ENCODE measurements around the gene TSHZ1. TPM values are rescaled to one million over a fixed set of nuclear protein-coding genes. Genes with fewer than 3 reads are reported as not detected.

TSHZ1 gene
- total RNA-seq, 1 experiment from 2014 or later = 5.6 TPM

GRCh38 chr18:75189696-75190095 lies 20.9 kb upstream of the TSHZ1 start:
- Histone ChIP-seq H3K27me3 (ENCODE audit: low read length) (no peaks in the 10 kb centered on the region), H3K4me3 (ENCODE audit: low read length) (no peak overlapping the region), H3K27ac (ENCODE audit: low read length) (no peak overlapping the region), H2AFZ (ENCODE audit: low read length) (no peak overlapping the region), H3K4me1 (ENCODE audit: insufficient read depth, low read length) (no peaks in the 10 kb centered on the region), H3K36me3 (ENCODE audit: low read depth, low read length) (no peaks in the 10 kb centered on the region), H3K4me2 (ENCODE audit: low read length) (no peak overlapping the region), H3F3A (ENCODE audit: low read length, unreplicated experiment) (no peaks in the 10 kb centered on the region), H3K9me3 (ENCODE audit: low read length) (no peaks in the 10 kb centered on the region), H3K9ac (ENCODE audit: low read length) (no peak overlapping the region), H3K9me2 (replicated peaks; ENCODE audit: low read length) (no peaks in the 10 kb centered on the region), H3K79me2 (ENCODE audit: low read length) (no peaks in the 10 kb centered on the region), H4K20me1 (ENCODE audit: low read length) (no peaks in the 10 kb centered on the region)
- intact Hi-C loops (cut with micrococcal nuclease) = no loop called here
- ChIA-PET CTCF (no interaction called here), POLR2A (ENCODE audit: unreplicated experiment) (no interaction called here)
- TF ChIP-seq EZH2 (IDR thresholded peaks at IDR 0.05; ENCODE audit: low read length, unreplicated experiment) (no peak), EZH2phosphoT487 (IDR thresholded peaks at IDR 0.05; ENCODE audit: borderline replicate concordance, low read length) (no peak)
- TF ChIP-seq, protein P1, sequence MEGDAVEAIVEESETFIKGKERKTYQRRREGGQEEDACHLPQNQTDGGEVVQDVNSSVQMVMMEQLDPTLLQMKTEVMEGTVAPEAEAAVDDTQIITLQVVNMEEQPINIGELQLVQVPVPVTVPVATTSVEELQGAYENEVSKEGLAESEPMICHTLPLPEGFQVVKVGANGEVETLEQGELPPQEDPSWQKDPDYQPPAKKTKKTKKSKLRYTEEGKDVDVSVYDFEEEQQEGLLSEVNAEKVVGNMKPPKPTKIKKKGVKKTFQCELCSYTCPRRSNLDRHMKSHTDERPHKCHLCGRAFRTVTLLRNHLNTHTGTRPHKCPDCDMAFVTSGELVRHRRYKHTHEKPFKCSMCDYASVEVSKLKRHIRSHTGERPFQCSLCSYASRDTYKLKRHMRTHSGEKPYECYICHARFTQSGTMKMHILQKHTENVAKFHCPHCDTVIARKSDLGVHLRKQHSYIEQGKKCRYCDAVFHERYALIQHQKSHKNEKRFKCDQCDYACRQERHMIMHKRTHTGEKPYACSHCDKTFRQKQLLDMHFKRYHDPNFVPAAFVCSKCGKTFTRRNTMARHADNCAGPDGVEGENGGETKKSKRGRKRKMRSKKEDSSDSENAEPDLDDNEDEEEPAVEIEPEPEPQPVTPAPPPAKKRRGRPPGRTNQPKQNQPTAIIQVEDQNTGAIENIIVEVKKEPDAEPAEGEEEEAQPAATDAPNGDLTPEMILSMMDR (conservative IDR thresholded peaks at IDR 0.05; ENCODE audit: low read depth, low read length) = no peak
- ATAC-seq = no peak
- BruUV-seq (replicated peaks) = no TSS peak
- DNase-seq = no peak

GRCh38 chr18:75192899-75193298 lies 17.7 kb upstream of the TSHZ1 start:
- no peak overlapping the region for H3K9ac ChIP-seq (ENCODE audit: low read length)
- H3K36me3 ChIP-seq (ENCODE audit: low read depth, low read length) = no peaks in the 10 kb centered on the region
- H3F3A ChIP-seq (ENCODE audit: low read length, unreplicated experiment) = no peaks in the 10 kb centered on the region
- no peak for ATAC-seq
- H4K20me1 ChIP-seq (ENCODE audit: low read length) = no peaks in the 10 kb centered on the region
- POLR2A ChIA-PET (ENCODE audit: unreplicated experiment) = no interaction called here
- no peaks in the 10 kb centered on the region for H3K4me1 ChIP-seq (ENCODE audit: insufficient read depth, low read length)
- intact Hi-C loops (cut with micrococcal nuclease) = no loop called here
- no peaks in the 10 kb centered on the region for H3K27me3 ChIP-seq (ENCODE audit: low read length)
- BruUV-seq (replicated peaks) = TSS peak; percentile 19
- no peak overlapping the region for H3K4me3 ChIP-seq (ENCODE audit: low read length)
- H3K9me2 ChIP-seq (replicated peaks; ENCODE audit: low read length) = no peaks in the 10 kb centered on the region
- H3K79me2 ChIP-seq (ENCODE audit: low read length) = no peaks in the 10 kb centered on the region
- DNase-seq = no peak
- H3K4me2 ChIP-seq (ENCODE audit: low read length) = no peak overlapping the region
- TF ChIP-seq, protein P1 (conservative IDR thresholded peaks at IDR 0.05; ENCODE audit: low read depth, low read length) = no peak
- TF ChIP-seq EZH2 (IDR thresholded peaks at IDR 0.05; ENCODE audit: low read length, unreplicated experiment) (no peak), EZH2phosphoT487 (IDR thresholded peaks at IDR 0.05; ENCODE audit: borderline replicate concordance, low read length) (no peak)
- CTCF ChIA-PET = no interaction called here
- no peak overlapping the region for H3K27ac ChIP-seq (ENCODE audit: low read length)
- H2AFZ ChIP-seq (ENCODE audit: low read length) = no peak overlapping the region
- H3K9me3 ChIP-seq (ENCODE audit: low read length) = no peaks in the 10 kb centered on the region

GRCh38 chr18:75198036-75198435 lies 12.6 kb upstream of the TSHZ1 start:
- H3K9ac ChIP-seq (ENCODE audit: low read length) = no peak overlapping the region
- no peak overlapping the region for H3K27ac ChIP-seq (ENCODE audit: low read length)
- no peaks in the 10 kb centered on the region for H3F3A ChIP-seq (ENCODE audit: low read length, unreplicated experiment)
- no TSS peak for BruUV-seq (replicated peaks)
- peaks cover 22% of the 10 kb centered on the region for H3K79me2 ChIP-seq (ENCODE audit: low read length)
- no peaks in the 10 kb centered on the region for H3K9me3 ChIP-seq (ENCODE audit: low read length)
- H4K20me1 ChIP-seq (ENCODE audit: low read length) = no peaks in the 10 kb centered on the region; the same call in 1 of the 2 replicates
- no peak for ATAC-seq
- H3K36me3 ChIP-seq (ENCODE audit: low read depth, low read length) = peaks cover 10% of the 10 kb centered on the region; the same call in 1 of the 2 replicates
- POLR2A ChIA-PET (ENCODE audit: unreplicated experiment) = no interaction called here
- CTCF ChIA-PET = no interaction called here
- H2AFZ ChIP-seq (ENCODE audit: low read length) = no peak overlapping the region
- peaks cover 6% of the 10 kb centered on the region; the same call in 1 of the 2 replicates for H3K4me1 ChIP-seq (ENCODE audit: insufficient read depth, low read length)
- no peaks in the 10 kb centered on the region for H3K9me2 ChIP-seq (replicated peaks; ENCODE audit: low read length)
- no peak overlapping the region for H3K4me3 ChIP-seq (ENCODE audit: low read length)
- TF ChIP-seq, protein P1 (conservative IDR thresholded peaks at IDR 0.05; ENCODE audit: low read depth, low read length) = no peak
- TF ChIP-seq EZH2phosphoT487 (IDR thresholded peaks at IDR 0.05; ENCODE audit: borderline replicate concordance, low read length) = no peak
- no peak for TF ChIP-seq EZH2 (IDR thresholded peaks at IDR 0.05; ENCODE audit: low read length, unreplicated experiment)
- intact Hi-C loops (cut with micrococcal nuclease) = no loop called here
- H3K27me3 ChIP-seq (ENCODE audit: low read length) = no peaks in the 10 kb centered on the region
- DNase-seq = no peak
- H3K4me2 ChIP-seq (ENCODE audit: low read length) = no peak overlapping the region

All from PC-3 (cell line).